ENCODE results near the gene AHRR. TPM values are rescaled to one million over a fixed set of nuclear protein-coding genes. Genes with fewer than 3 reads are reported as not detected.
A peak's percentile ranks its signal among the peaks of the same experiment; 100 is the strongest.
"Not testable (repeated sequence)": the region's sequence is repeated elsewhere in the genome, so short reads cannot be mapped to it uniquely, and the experiment has no call there.

Gene AHRR
- total and polyA plus RNA-seq, 2 of the 4 experiments (the other 2 are of a cell fraction): 15.6 to 37.1 TPM

GRCh38 chr5:485946-486491 lies 164.5 kb downstream of the AHRR start:
- Histone ChIP-seq H2BK15ac (ENCODE audit: low read depth, low read length) (no peak overlapping the region), H2BK5ac (ENCODE audit: low read depth, low read length, poor library complexity, severe bottlenecking) (no peak overlapping the region), H2AK5ac (ENCODE audit: low read depth, low read length) (no peak overlapping the region), H3K9me3 (ENCODE audit: control insufficient read depth, insufficient read depth, low read length) (no peaks in the 10 kb centered on the region), H3K56ac (ENCODE audit: extremely low read depth, insufficient read depth, low read length) (no peak overlapping the region), H3K79me1 (ENCODE audit: low read depth in 1 of 2, low read length in 2 of 2) (no peaks in the 10 kb centered on the region), H3K36me3 (ENCODE audit: control insufficient read depth, insufficient read depth, low read length) (no peaks in the 10 kb centered on the region), H4K91ac (ENCODE audit: insufficient read depth, low read depth, low read length) (no peak overlapping the region), H2AFZ (replicated peaks; ENCODE audit: low read length, poor library complexity) (no peak overlapping the region), H3K9ac (ENCODE audit: low read depth, low read length) (no peak overlapping the region), H2BK20ac (ENCODE audit: low read depth, low read length) (no peak overlapping the region), H3K4me2 (ENCODE audit: low read depth, low read length) (no peak overlapping the region), H3K27me3 (ENCODE audit: control insufficient read depth, insufficient read depth, low read length) (peaks cover 5% of the 10 kb centered on the region; the same call in 1 of the 2 replicates), H3K4me3 (ENCODE audit: insufficient read depth, low read depth, low read length) (no peak overlapping the region), H4K5ac (ENCODE audit: low read depth, low read length) (no peak overlapping the region), H3K4ac (ENCODE audit: low read depth, low read length) (no peak overlapping the region), H3K18ac (ENCODE audit: low read depth, low read length) (no peak overlapping the region), H3K4me1 (ENCODE audit: control insufficient read depth, insufficient read depth, low read length) (no peaks in the 10 kb centered on the region), H2AK9ac (replicated peaks; ENCODE audit: low read depth, low read length, poor library complexity) (no peak overlapping the region), H3K23ac (ENCODE audit: low read depth, low read length) (no peak overlapping the region), H3K27ac (ENCODE audit: insufficient read depth, low read length) (no peak overlapping the region), H3K14ac (replicated peaks; ENCODE audit: low read depth, low read length) (no peak overlapping the region), H3K9me1 (ENCODE audit: insufficient read depth, low read length) (no peaks in the 10 kb centered on the region), H2BK120ac (ENCODE audit: low read depth, low read length) (no peak overlapping the region), H4K20me1 (ENCODE audit: insufficient read depth, low read length) (no peaks in the 10 kb centered on the region), H4K8ac (ENCODE audit: low read depth in 2 of 2, low read length in 2 of 2) (no peak overlapping the region)
- WGBS, 2 experiments (ENCODE audit: extremely low coverage in 2 of 2, insufficient read length in 1 of 2): 52% methylated on average over 12 of the region's 23 CpGs; no CpG with 5 or more reads in 1 of the 2 experiments
- POLR2A ChIA-PET (ENCODE audit: unreplicated experiment): no interaction called here
- ATAC-seq (ENCODE audit: low read depth) (no peak), DNase-seq (no peak)
- no TSS peak for BruUV-seq (replicated peaks)
- in situ Hi-C loops (cut with MboI; ENCODE audit: low sequenced_read_pairs): no loop called here
- intact Hi-C loops (cut with micrococcal nuclease): no loop called here
- dilution Hi-C loops (cut with HindIII; ENCODE audit: low sequenced_read_pairs, unreplicated experiment): no loop called here
- CTCF ChIA-PET: no interaction called here
- peak; percentile 29; the same call in 1 of the 2 replicates for TF ChIP-seq BHLHE40 (IDR thresholded peaks at IDR 0.05; ENCODE audit: low read depth, low read length)
- no peak for TF ChIP-seq USF2 (IDR thresholded peaks at IDR 0.05; ENCODE audit: low read depth, low read length)
- TF ChIP-seq CTCF (conservative IDR thresholded peaks at IDR 0.05; ENCODE audit: low read depth, low read length): no peak

GRCh38 chr5:486597-486996 lies 165.1 kb downstream of the AHRR start:
- H2BK120ac ChIP-seq (ENCODE audit: low read depth, low read length); CTCF ChIA-PET; H2AK9ac ChIP-seq (replicated peaks; ENCODE audit: low read depth, low read length, poor library complexity); H2AFZ ChIP-seq (replicated peaks; ENCODE audit: low read length, poor library complexity); H3K9me1 ChIP-seq (ENCODE audit: insufficient read depth, low read length); BruUV-seq (replicated peaks); intact Hi-C loops (cut with micrococcal nuclease); H3K27ac ChIP-seq (ENCODE audit: insufficient read depth, low read length); H2BK15ac ChIP-seq (ENCODE audit: low read depth, low read length); DNase-seq; H3K9me3 ChIP-seq (ENCODE audit: control insufficient read depth, insufficient read depth, low read length); H3K4me1 ChIP-seq (ENCODE audit: control insufficient read depth, insufficient read depth, low read length); H4K5ac ChIP-seq (ENCODE audit: low read depth, low read length); H3K4ac ChIP-seq (ENCODE audit: low read depth, low read length); H2BK5ac ChIP-seq (ENCODE audit: low read depth, low read length, poor library complexity, severe bottlenecking); H3K9ac ChIP-seq (ENCODE audit: low read depth, low read length); H3K56ac ChIP-seq (ENCODE audit: extremely low read depth, insufficient read depth, low read length); H3K27me3 ChIP-seq (ENCODE audit: control insufficient read depth, insufficient read depth, low read length); H2BK20ac ChIP-seq (ENCODE audit: low read depth, low read length); H4K20me1 ChIP-seq (ENCODE audit: insufficient read depth, low read length); H4K8ac ChIP-seq (ENCODE audit: low read depth in 2 of 2, low read length in 2 of 2); H3K14ac ChIP-seq (replicated peaks; ENCODE audit: low read depth, low read length); H3K4me3 ChIP-seq (ENCODE audit: insufficient read depth, low read depth, low read length); H2AK5ac ChIP-seq (ENCODE audit: low read depth, low read length); dilution Hi-C loops (cut with HindIII; ENCODE audit: low sequenced_read_pairs, unreplicated experiment); H4K91ac ChIP-seq (ENCODE audit: insufficient read depth, low read depth, low read length); H3K79me1 ChIP-seq (ENCODE audit: low read depth in 1 of 2, low read length in 2 of 2); ATAC-seq (ENCODE audit: low read depth); H3K23ac ChIP-seq (ENCODE audit: low read depth, low read length); H3K18ac ChIP-seq (ENCODE audit: low read depth, low read length); H3K36me3 ChIP-seq (ENCODE audit: control insufficient read depth, insufficient read depth, low read length); POLR2A ChIA-PET (ENCODE audit: unreplicated experiment); in situ Hi-C loops (cut with MboI; ENCODE audit: low sequenced_read_pairs); H3K4me2 ChIP-seq (ENCODE audit: low read depth, low read length): not testable (repeated sequence)
- 96% methylated on average over 10 of the region's 22 CpGs; no CpG with 5 or more reads in 1 of the 2 experiments for WGBS, 2 experiments (ENCODE audit: extremely low coverage in 2 of 2, insufficient read length in 1 of 2)
